ENCODE results near the gene MAP3K10. TPM values are rescaled to one million over a fixed set of nuclear protein-coding genes. Genes with fewer than 3 reads are reported as not detected.

Gene MAP3K10
- total RNA-seq, 1 donor from 2014 or later, result 22.7 TPM

DNA sequence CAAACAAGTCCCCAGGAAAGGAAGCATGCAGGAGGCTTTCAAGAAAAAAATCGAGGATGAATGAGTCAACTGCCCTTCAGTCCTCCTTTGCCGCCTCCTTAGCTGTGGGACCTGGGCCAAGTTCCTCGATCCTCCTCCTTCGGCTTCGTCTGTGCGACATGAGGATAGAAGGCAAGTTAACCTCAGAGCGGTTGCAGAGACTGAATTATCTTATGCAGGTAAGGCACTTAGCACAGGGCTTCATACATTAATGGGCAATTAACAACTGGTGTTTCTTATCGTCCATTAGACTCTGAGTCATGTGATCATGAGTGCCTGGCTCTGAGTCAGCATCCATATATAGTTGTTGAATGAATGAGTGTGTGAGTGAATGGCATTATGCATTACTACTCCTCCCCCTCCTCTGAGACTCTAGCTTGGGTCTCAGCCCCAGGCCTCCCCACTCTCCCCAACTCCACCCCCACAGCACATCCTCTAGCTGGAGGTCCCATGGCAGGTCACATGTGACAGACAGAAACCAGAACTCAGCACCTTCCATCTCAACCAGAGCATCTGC is 28.6 kb downstream of the MAP3K10 start:
- H3K9me3 Mint-ChIP-seq (ENCODE audit: low read depth), result peaks cover 3% of the 10 kb centered on the region

DNA sequence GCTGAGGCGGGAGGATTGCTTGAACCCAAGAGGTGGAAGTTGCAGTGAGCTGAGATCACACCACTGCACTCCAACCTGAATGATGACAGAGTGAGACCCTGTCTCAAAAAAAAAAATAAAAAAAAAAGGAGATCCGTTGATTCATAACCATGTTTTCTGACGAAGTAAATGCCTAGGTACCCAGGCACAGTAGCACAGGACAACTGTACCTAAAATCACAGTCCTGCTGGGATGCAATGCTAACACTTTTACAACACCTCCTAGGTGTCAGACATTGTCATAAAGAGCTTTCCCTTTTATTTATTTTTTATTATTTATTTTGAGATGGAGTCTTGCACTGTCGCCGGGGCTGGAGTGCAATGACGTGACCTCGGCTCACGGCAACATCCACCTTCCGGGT is 29.4 kb downstream of the MAP3K10 start:
- no peak for DNase-seq (ENCODE audit: low spot score)
- peaks cover 17% of the 10 kb centered on the region for H3K4me1 Mint-ChIP-seq (ENCODE audit: low read depth)
- H3K36me3 Mint-ChIP-seq (ENCODE audit: low read depth), result no peaks in the 10 kb centered on the region
- TF ChIP-seq, protein P1, sequence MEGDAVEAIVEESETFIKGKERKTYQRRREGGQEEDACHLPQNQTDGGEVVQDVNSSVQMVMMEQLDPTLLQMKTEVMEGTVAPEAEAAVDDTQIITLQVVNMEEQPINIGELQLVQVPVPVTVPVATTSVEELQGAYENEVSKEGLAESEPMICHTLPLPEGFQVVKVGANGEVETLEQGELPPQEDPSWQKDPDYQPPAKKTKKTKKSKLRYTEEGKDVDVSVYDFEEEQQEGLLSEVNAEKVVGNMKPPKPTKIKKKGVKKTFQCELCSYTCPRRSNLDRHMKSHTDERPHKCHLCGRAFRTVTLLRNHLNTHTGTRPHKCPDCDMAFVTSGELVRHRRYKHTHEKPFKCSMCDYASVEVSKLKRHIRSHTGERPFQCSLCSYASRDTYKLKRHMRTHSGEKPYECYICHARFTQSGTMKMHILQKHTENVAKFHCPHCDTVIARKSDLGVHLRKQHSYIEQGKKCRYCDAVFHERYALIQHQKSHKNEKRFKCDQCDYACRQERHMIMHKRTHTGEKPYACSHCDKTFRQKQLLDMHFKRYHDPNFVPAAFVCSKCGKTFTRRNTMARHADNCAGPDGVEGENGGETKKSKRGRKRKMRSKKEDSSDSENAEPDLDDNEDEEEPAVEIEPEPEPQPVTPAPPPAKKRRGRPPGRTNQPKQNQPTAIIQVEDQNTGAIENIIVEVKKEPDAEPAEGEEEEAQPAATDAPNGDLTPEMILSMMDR (IDR thresholded peaks at IDR 0.05), result no peak
- H3K4me3 Mint-ChIP-seq (ENCODE audit: unreplicated experiment), result no peak overlapping the region
- peaks cover 3% of the 10 kb centered on the region for H3K9me3 Mint-ChIP-seq (ENCODE audit: low read depth)
- H3K27ac Mint-ChIP-seq (ENCODE audit: unreplicated experiment), result no peak overlapping the region
- peaks cover 21% of the 10 kb centered on the region for H3K27me3 Mint-ChIP-seq (ENCODE audit: low read depth)

More for the DNA sequence above, 28.6 kb downstream of the MAP3K10 start:
- no peaks in the 10 kb centered on the region for H3K36me3 Mint-ChIP-seq (ENCODE audit: low read depth)
- peaks cover 17% of the 10 kb centered on the region for H3K4me1 Mint-ChIP-seq (ENCODE audit: low read depth)
- TF ChIP-seq, protein P1 (IDR thresholded peaks at IDR 0.05), result no peak
- H3K27ac Mint-ChIP-seq (ENCODE audit: unreplicated experiment), result peak overlapping the region; percentile 52
- DNase-seq (ENCODE audit: low spot score), result no peak
- H3K27me3 Mint-ChIP-seq (ENCODE audit: low read depth), result peaks cover 18% of the 10 kb centered on the region
- peak overlapping the region; percentile 67 for H3K4me3 Mint-ChIP-seq (ENCODE audit: unreplicated experiment)

DNA sequence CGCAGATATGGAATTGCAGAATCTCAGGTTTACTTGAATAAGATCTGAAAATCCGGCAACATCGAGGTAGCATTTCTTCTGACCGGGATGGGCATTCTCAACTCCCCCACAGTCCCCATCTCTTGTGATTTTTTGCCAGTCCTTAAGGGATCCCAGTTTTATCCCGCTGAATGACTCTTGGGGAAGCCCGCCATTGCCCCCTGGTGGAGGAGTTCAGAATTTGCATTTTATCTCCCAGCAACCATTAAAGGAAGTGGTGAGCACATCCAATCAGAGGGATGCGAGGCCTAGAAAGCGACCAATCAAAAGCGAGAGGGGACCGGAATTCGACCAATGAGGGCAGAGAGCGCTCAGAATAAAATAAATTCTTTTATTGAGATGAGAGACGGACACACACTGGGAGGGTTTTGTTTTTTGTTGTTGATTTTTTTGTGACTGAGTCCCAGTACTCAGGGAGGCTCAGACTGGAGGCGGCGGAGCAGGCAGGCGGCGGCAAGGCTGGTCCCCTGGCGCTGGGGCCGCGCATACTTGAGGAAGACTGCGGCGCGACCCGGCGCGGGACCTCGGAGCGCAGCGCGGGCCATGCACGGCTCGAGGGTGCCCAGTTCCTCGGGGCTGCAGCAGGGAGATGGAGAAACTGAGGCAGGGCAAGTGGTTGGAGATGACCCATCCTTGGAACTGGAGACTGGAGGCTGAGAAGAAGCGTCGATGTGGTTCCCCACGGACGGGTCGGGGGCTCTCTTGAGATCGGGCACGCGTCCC is 30.8 kb downstream of the MAP3K10 start:
- no peak for DNase-seq (ENCODE audit: low spot score)
- no peak overlapping the region for H3K4me3 Mint-ChIP-seq (ENCODE audit: unreplicated experiment)
- no peak overlapping the region for H3K27ac Mint-ChIP-seq (ENCODE audit: unreplicated experiment)
- peaks cover 14% of the 10 kb centered on the region for H3K27me3 Mint-ChIP-seq (ENCODE audit: low read depth)
- peaks cover 18% of the 10 kb centered on the region for H3K4me1 Mint-ChIP-seq (ENCODE audit: low read depth)
- H3K9me3 Mint-ChIP-seq (ENCODE audit: low read depth), result peaks cover 3% of the 10 kb centered on the region
- no peaks in the 10 kb centered on the region for H3K36me3 Mint-ChIP-seq (ENCODE audit: low read depth)
- TF ChIP-seq, protein P1 (IDR thresholded peaks at IDR 0.05), result peak; percentile 92

DNA sequence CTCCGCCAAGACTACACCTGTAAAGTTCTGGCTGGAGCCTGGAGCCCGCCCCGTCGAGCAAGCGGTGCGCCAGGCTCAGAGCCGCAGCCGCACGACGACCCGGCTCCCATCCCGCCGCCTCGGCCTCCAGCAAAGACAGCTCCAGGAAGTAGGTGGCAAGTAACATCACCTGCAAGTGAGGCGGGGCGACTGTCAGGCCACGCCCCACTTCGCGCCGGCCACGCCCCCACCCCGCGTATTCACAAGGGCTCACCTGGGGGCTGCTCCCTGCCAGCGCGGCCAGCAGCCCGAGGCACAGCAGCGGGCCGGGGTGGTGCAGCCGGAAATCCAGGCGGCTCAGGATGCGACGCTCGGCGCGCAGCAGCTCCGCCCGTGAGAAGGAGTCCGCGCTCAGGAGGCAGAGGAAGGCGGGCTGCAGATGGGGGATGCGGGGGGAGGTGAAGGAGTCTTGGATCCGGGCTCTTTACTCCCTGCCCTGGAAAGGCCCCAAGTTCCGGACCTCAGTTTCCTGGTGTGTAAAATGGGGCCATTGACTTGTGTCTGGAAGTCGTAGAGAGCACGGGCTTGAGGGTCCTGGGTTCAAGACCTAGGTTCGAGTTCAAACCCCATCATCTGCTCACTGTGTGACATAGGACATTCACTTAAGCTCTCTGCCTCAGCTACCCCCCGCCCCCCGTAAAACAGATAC is 32.1 kb downstream of the MAP3K10 start:
- Mint-ChIP-seq H3K27ac (ENCODE audit: unreplicated experiment) (no peak overlapping the region), H3K4me3 (ENCODE audit: unreplicated experiment) (no peak overlapping the region), H3K9me3 (ENCODE audit: low read depth) (peaks cover 3% of the 10 kb centered on the region), H3K27me3 (ENCODE audit: low read depth) (peaks cover 14% of the 10 kb centered on the region), H3K4me1 (ENCODE audit: low read depth) (peaks cover 18% of the 10 kb centered on the region), H3K36me3 (ENCODE audit: low read depth) (no peaks in the 10 kb centered on the region)
- TF ChIP-seq, protein P1 (IDR thresholded peaks at IDR 0.05), result no peak
- DNase-seq (ENCODE audit: low spot score), result no peak

DNA sequence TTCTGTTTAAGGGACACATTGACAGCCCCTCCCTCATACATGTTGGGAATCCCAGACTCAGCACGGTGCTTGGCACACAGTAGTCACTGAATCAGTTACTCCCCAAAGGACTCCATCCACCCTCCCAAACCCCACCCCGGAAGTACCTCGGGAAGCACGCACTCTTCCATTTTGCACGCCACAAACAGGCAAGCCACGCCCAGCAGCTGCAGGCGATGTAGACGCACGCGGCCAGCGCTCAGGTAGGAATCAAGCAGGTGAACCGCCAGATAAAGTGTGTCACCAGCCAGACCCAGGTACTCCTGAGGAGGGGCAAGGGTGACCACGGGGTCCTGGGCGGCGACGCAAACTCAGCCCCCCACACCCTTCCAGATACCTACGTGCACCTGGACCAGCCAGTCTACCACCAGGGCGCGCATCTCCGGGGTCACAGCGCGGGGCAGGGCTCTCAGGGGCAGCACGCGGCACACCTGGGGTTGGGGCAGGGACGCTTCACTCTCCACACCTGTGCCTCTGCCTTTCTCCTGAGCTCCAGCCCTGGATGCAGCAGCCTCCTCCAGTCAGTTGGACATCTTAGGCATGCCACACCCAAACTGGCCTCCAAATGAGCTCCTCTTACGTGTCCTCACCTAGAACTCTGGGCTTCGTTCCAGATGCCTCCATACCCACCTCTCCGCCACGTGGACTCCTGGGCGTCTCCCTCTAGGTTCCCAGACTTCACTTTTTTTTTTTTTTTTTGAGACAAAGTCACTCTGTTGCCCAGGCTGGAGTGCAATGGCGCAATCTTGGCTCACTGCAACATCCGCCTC is 33.3 kb downstream of the MAP3K10 start:
- H3K27me3 Mint-ChIP-seq (ENCODE audit: low read depth), result peaks cover 12% of the 10 kb centered on the region
- H3K36me3 Mint-ChIP-seq (ENCODE audit: low read depth), result no peaks in the 10 kb centered on the region
- peaks cover 3% of the 10 kb centered on the region for H3K9me3 Mint-ChIP-seq (ENCODE audit: low read depth)
- DNase-seq (ENCODE audit: low spot score), result no peak
- TF ChIP-seq, protein P1 (IDR thresholded peaks at IDR 0.05), result no peak
- no peak overlapping the region for H3K27ac Mint-ChIP-seq (ENCODE audit: unreplicated experiment)
- no peak overlapping the region for H3K4me3 Mint-ChIP-seq (ENCODE audit: unreplicated experiment)
- peaks cover 21% of the 10 kb centered on the region for H3K4me1 Mint-ChIP-seq (ENCODE audit: low read depth)

Measured in chondrocyte (in vitro differentiated cells).